Natural killer cell treated with Interleukin-12 subunit alpha and Interleukin-12 subunit beta and Interleukin-15 and Interleukin-18, amount 100 ng/mL, for 72 hours (primary cell): ENCODE measurements around the gene CDKN2B. TPM values are rescaled to one million over a fixed set of nuclear protein-coding genes. Genes with fewer than 3 reads are reported as not detected.

Experiments used
- ATAC-seq, 2 donors: fragments of 150-1000 bp; cut with Tn5 transposase in 1 of 2; sonication (Bioruptor Pico), chemical (Tn5 transposase) in 1 of 2; 2 replicates each; pipeline ENCODE4 v1.10.0; 2021
- DNase-seq: peaks from one replicate; pipeline ENCODE4 v3.0.0; 2022; ENCODE audit warnings: low spot score
- H3K27ac Mint-ChIP-seq, 2 donors: 1 replicate in 1 of 2; 2 replicates in 1 of 2; pipeline ENCODE4 v1.8.0; 2022; ENCODE audit warnings: mixed read lengths in 2 of 2, mild to moderate bottlenecking in 1 of 2, moderate library complexity in 1 of 2
- H3K27me3 Mint-ChIP-seq, 2 donors: 1 replicate in 1 of 2; 2 replicates in 1 of 2; pipeline ENCODE4 v1.8.0; 2022; ENCODE audit warnings: mixed read lengths in 2 of 2
- H3K36me3 Mint-ChIP-seq: one replicate; pipeline ENCODE4 v1.8.0; 2022; ENCODE audit warnings: mixed read lengths
- H3K4me1 Mint-ChIP-seq, 2 donors: 1 replicate in 1 of 2; 2 replicates in 1 of 2; pipeline ENCODE4 v1.8.0; 2022; ENCODE audit warnings: low read depth in 2 of 2, mixed read lengths in 2 of 2, mild to moderate bottlenecking in 1 of 2
- H3K4me3 Mint-ChIP-seq: one replicate; pipeline ENCODE4 v1.8.0; 2022; ENCODE audit warnings: mixed read lengths
- H3K9me3 Mint-ChIP-seq: 2 replicates; pipeline ENCODE4 v1.8.0; 2022; ENCODE audit warnings: mixed read lengths
- total RNA-seq, 2 donors: library from RNA; stranded (reverse); gene quantifications; one replicate each; pipeline ENCODE4 v1.2.3, GENCODE V29; 2022

Gene CDKN2B
- total RNA-seq, 2 donors from 2014 or later = 1.6 to 5.0 TPM

- Mint-ChIP-seq H3K9me3 (no peaks in the 10 kb centered on the region), H3K4me1 (no peaks in the 10 kb centered on the region), H3K27ac (no peak overlapping the region), H3K27me3 (peaks cover 13 to 18% of the 10 kb centered on the region in 2 donors), H3K4me3 (no peak overlapping the region), H3K36me3 (peaks cover 5% of the 10 kb centered on the region)
- ATAC-seq (no peak), DNase-seq (no peak)
These were observed 34.8 kb upstream of the CDKN2B start for GRCh38 chr9:22043928-22044327.

GRCh38 chr9:22041775-22042174 is 32.7 kb upstream of the CDKN2B start:
- Mint-ChIP-seq H3K9me3 (no peaks in the 10 kb centered on the region), H3K27ac (no peak overlapping the region), H3K4me1 (peaks cover 4 to 12% of the 10 kb centered on the region in 2 donors), H3K27me3 (peaks cover 13 to 18% of the 10 kb centered on the region in 2 donors), H3K36me3 (no peaks in the 10 kb centered on the region), H3K4me3 (no peak overlapping the region)
- ATAC-seq (no peak), DNase-seq (no peak)

GRCh38 chr9:22041344-22041743 is 32.2 kb upstream of the CDKN2B start:
- Mint-ChIP-seq H3K4me1 (peaks cover 4 to 12% of the 10 kb centered on the region in 2 donors), H3K4me3 (no peak overlapping the region), H3K27ac (no peak overlapping the region), H3K36me3 (no peaks in the 10 kb centered on the region), H3K27me3 (peaks cover 13 to 15% of the 10 kb centered on the region in 2 donors), H3K9me3 (no peaks in the 10 kb centered on the region)
- DNase-seq (no peak), ATAC-seq (no peak)

GRCh38 chr9:22040760-22041159 is 31.7 kb upstream of the CDKN2B start:
- Mint-ChIP-seq H3K9me3 (no peaks in the 10 kb centered on the region), H3K4me3 (no peak overlapping the region)

GRCh38 chr9:22039258-22039657 is 30.2 kb upstream of the CDKN2B start:
- no peak for ATAC-seq
- H3K4me3 Mint-ChIP-seq = no peak overlapping the region
- no peak overlapping the region for H3K27ac Mint-ChIP-seq
- H3K36me3 Mint-ChIP-seq = no peaks in the 10 kb centered on the region
- peaks cover 8 to 9% of the 10 kb centered on the region in 2 donors for H3K27me3 Mint-ChIP-seq
- DNase-seq = no peak
- H3K9me3 Mint-ChIP-seq = no peaks in the 10 kb centered on the region
- peaks cover 13 to 22% of the 10 kb centered on the region in 2 donors for H3K4me1 Mint-ChIP-seq

More at GRCh38 chr9:22040760-22041159, 31.7 kb upstream of the CDKN2B start:
- DNase-seq (no peak), ATAC-seq (no peak)
- H3K4me1 Mint-ChIP-seq = peaks cover 7 to 16% of the 10 kb centered on the region in 2 donors
- H3K36me3 Mint-ChIP-seq = no peaks in the 10 kb centered on the region
- peaks cover 12 to 13% of the 10 kb centered on the region in 2 donors for H3K27me3 Mint-ChIP-seq
- no peak overlapping the region for H3K27ac Mint-ChIP-seq

GRCh38 chr9:22037954-22038690 is 29.0 kb upstream of the CDKN2B start:
- Mint-ChIP-seq H3K27me3 (peaks cover 0 to 6% of the 10 kb centered on the region in 2 donors), H3K27ac (peak overlapping the region in 1 of 2 donors; percentile 26)
- DNase-seq = no peak

GRCh38 chr9:22036866-22037626 is 27.9 kb upstream of the CDKN2B start:
- no peak overlapping the region for H3K4me3 Mint-ChIP-seq

More at GRCh38 chr9:22037954-22038690, 29.0 kb upstream of the CDKN2B start:
- H3K9me3 Mint-ChIP-seq = no peaks in the 10 kb centered on the region
- no peaks in the 10 kb centered on the region for H3K36me3 Mint-ChIP-seq
- no peak overlapping the region for H3K4me3 Mint-ChIP-seq
- peaks cover 13 to 22% of the 10 kb centered on the region in 2 donors for H3K4me1 Mint-ChIP-seq
- ATAC-seq = no peak

GRCh38 chr9:22035591-22036011 is 26.5 kb upstream of the CDKN2B start:
- no peak overlapping the region for H3K4me3 Mint-ChIP-seq
- no peaks in the 10 kb centered on the region for H3K9me3 Mint-ChIP-seq
- ATAC-seq = peak; percentile 69 to 86
- H3K27ac Mint-ChIP-seq = peak overlapping the region in 1 of 2 donors; percentile 46
- peaks cover 13 to 22% of the 10 kb centered on the region in 2 donors for H3K4me1 Mint-ChIP-seq
- no peaks in the 10 kb centered on the region for H3K27me3 Mint-ChIP-seq
- no peak for DNase-seq
- H3K36me3 Mint-ChIP-seq = no peaks in the 10 kb centered on the region

More at GRCh38 chr9:22036866-22037626, 27.9 kb upstream of the CDKN2B start:
- no peak for DNase-seq
- no peaks in the 10 kb centered on the region for H3K9me3 Mint-ChIP-seq
- ATAC-seq = no peak
- H3K36me3 Mint-ChIP-seq = no peaks in the 10 kb centered on the region
- peak overlapping the region in 1 of 2 donors; percentile 26 for H3K27ac Mint-ChIP-seq
- H3K4me1 Mint-ChIP-seq = peaks cover 13 to 22% of the 10 kb centered on the region in 2 donors
- peaks cover 0 to 6% of the 10 kb centered on the region in 2 donors for H3K27me3 Mint-ChIP-seq

GRCh38 chr9:22033012-22033630 is 24.0 kb upstream of the CDKN2B start:
- Mint-ChIP-seq H3K36me3 (no peaks in the 10 kb centered on the region), H3K4me1 (peaks cover 19 to 30% of the 10 kb centered on the region in 2 donors), H3K4me3 (no peak overlapping the region), H3K9me3 (no peaks in the 10 kb centered on the region), H3K27me3 (no peaks in the 10 kb centered on the region), H3K27ac (no peak overlapping the region)
- ATAC-seq (no peak), DNase-seq (no peak)

- no peak for DNase-seq
- H3K27ac Mint-ChIP-seq = no peak overlapping the region
- no peak overlapping the region for H3K4me3 Mint-ChIP-seq
- H3K27me3 Mint-ChIP-seq = peaks cover 0 to 1% of the 10 kb centered on the region in 2 donors
- peaks cover 16 to 17% of the 10 kb centered on the region in 2 donors for H3K4me1 Mint-ChIP-seq
- no peaks in the 10 kb centered on the region for H3K9me3 Mint-ChIP-seq
- H3K36me3 Mint-ChIP-seq = no peaks in the 10 kb centered on the region
- ATAC-seq = no peak
These were observed 22.7 kb upstream of the CDKN2B start for GRCh38 chr9:22031655-22032411.

- peak overlapping the region; percentile 5 for H3K4me3 Mint-ChIP-seq
- peaks cover 0 to 5% of the 10 kb centered on the region in 2 donors for H3K27me3 Mint-ChIP-seq
- peaks cover 8 to 11% of the 10 kb centered on the region in 2 donors for H3K4me1 Mint-ChIP-seq
- H3K9me3 Mint-ChIP-seq = no peaks in the 10 kb centered on the region
- ATAC-seq = peak in 1 of 2 donors; percentile 52
- H3K36me3 Mint-ChIP-seq = no peaks in the 10 kb centered on the region
- no peak for DNase-seq
- H3K27ac Mint-ChIP-seq = peak overlapping the region in 1 of 2 donors; percentile 21
These were observed 21.0 kb upstream of the CDKN2B start for GRCh38 chr9:22030101-22030598.

- no peak overlapping the region for H3K4me3 Mint-ChIP-seq
- ATAC-seq (no peak), DNase-seq (no peak)
These were observed 20.1 kb upstream of the CDKN2B start for GRCh38 chr9:22029231-22029630.

GRCh38 chr9:22028394-22028793 is 19.3 kb upstream of the CDKN2B start:
- Mint-ChIP-seq H3K4me1 (peaks cover 8 to 14% of the 10 kb centered on the region in 2 donors), H3K36me3 (no peaks in the 10 kb centered on the region), H3K27me3 (peaks cover 0 to 5% of the 10 kb centered on the region in 2 donors), H3K27ac (no peak overlapping the region), H3K9me3 (no peaks in the 10 kb centered on the region), H3K4me3 (no peak overlapping the region)
- no peak for DNase-seq
- ATAC-seq = no peak

More at GRCh38 chr9:22029231-22029630, 20.1 kb upstream of the CDKN2B start:
- peaks cover 0 to 5% of the 10 kb centered on the region in 2 donors for H3K27me3 Mint-ChIP-seq
- no peaks in the 10 kb centered on the region for H3K9me3 Mint-ChIP-seq
- no peaks in the 10 kb centered on the region for H3K36me3 Mint-ChIP-seq
- peaks cover 8 to 13% of the 10 kb centered on the region in 2 donors for H3K4me1 Mint-ChIP-seq
- no peak overlapping the region for H3K27ac Mint-ChIP-seq
